CD14-positive monocyte (primary cell): ENCODE results near the gene ALG11. TPM values are rescaled to one million over a fixed set of nuclear protein-coding genes. Genes with fewer than 3 reads are reported as not detected.
"Not testable (repeated sequence)": the region's sequence is repeated elsewhere in the genome, so short reads cannot be mapped to it uniquely, and the experiment has no call there.

Experiments
- DNase-seq, 3 donors: peaks; one replicate each; pipeline ENCODE4 v3.0.0-alpha.2; 2011 to 2022
- H2AFZ ChIP-seq: 2 replicates; pipeline ENCODE4 v1.6.0; 2012; ENCODE audit warnings: mild to moderate bottlenecking, low read depth, low read length, inconsistent platforms; ENCODE audit not compliant: insufficient read depth, poor library complexity, severe bottlenecking
- H3K27ac ChIP-seq, 2 donors: 1 replicate in 1 of 2; 2 replicates in 1 of 2; pipeline ENCODE4 v1.5.1; 2012 to 2013; ENCODE audit warnings: low read length in 2 of 2, control low read depth in 1 of 2, inconsistent platforms in 1 of 2, low read depth in 1 of 2, mild to moderate bottlenecking in 1 of 2
- H3K27me3 ChIP-seq, 2 donors: one replicate each; pipeline versions ENCODE4 v1.6.0 to v1.6.1; 2011 to 2013; ENCODE audit warnings: low read length in 2 of 2; ENCODE audit not compliant: control insufficient read depth in 2 of 2, insufficient read depth in 2 of 2
- H3K36me3 ChIP-seq, 2 donors: replicated peaks in 1 of 2; 1 replicate in 1 of 2; 2 replicates in 1 of 2; pipeline versions ENCODE4 v1.5.1 to v1.6.1; 2012 to 2013; ENCODE audit warnings: low read length in 2 of 2, control low read depth in 1 of 2, inconsistent platforms in 1 of 2, mild to moderate bottlenecking in 1 of 2; ENCODE audit not compliant: insufficient read depth in 2 of 2, control insufficient read depth in 1 of 2
- H3K4me1 ChIP-seq, 2 donors: 1 replicate in 1 of 2; 2 replicates in 1 of 2; pipeline versions ENCODE4 v1.5.1 to v1.6.1; 2012 to 2013; ENCODE audit warnings: low read length in 2 of 2, control low read depth in 1 of 2, inconsistent platforms in 1 of 2, mild to moderate bottlenecking in 1 of 2, moderate library complexity in 1 of 2; ENCODE audit not compliant: insufficient read depth in 2 of 2, control insufficient read depth in 1 of 2
- H3K4me2 ChIP-seq: replicated peaks from 2 replicates; pipeline ENCODE3; 2012; ENCODE audit warnings: low read length, moderate library complexity, mild to moderate bottlenecking; ENCODE audit not compliant: poor library complexity, severe bottlenecking; ENCODE audit errors: extremely low read depth
- H3K4me3 ChIP-seq, 3 experiments: fragments of 200-600 bp in 1 of 3; sonication (generic) in 1 of 3; replicated peaks in 1 of 3; 1 replicate in 2 of 3; 2 replicates in 1 of 3; pipeline ENCODE4 v1.5.1; 2011 to 2013; ENCODE audit warnings: low read length in 3 of 3, mild to moderate bottlenecking in 3 of 3, control low read depth in 2 of 3, low read depth in 2 of 3, inconsistent platforms in 1 of 3, moderate library complexity in 1 of 3
- H3K79me2 ChIP-seq: 2 replicates; pipeline ENCODE4 v1.6.0; 2012; ENCODE audit warnings: mild to moderate bottlenecking, control low read depth, inconsistent platforms, low read length, moderate library complexity; ENCODE audit not compliant: insufficient read depth
- H3K9ac ChIP-seq: 2 replicates; pipeline ENCODE4 v1.6.0; 2017; ENCODE audit warnings: low read length, mild to moderate bottlenecking; ENCODE audit not compliant: insufficient read depth, poor library complexity, severe bottlenecking
- H3K9me3 ChIP-seq, 2 donors: replicated peaks in 1 of 2; 1 replicate in 1 of 2; 2 replicates in 1 of 2; pipeline versions ENCODE4 v1.5.1 to v1.6.1; 2012 to 2013; ENCODE audit warnings: low read length in 2 of 2, control low read depth in 1 of 2; ENCODE audit not compliant: control insufficient read depth in 1 of 2, insufficient read depth in 1 of 2
- H4K20me1 ChIP-seq: 2 replicates; pipeline ENCODE4 v1.6.0; 2012; ENCODE audit warnings: mild to moderate bottlenecking, low read length, control low read depth, moderate library complexity; ENCODE audit not compliant: insufficient read depth
- H3K27ac Mint-ChIP-seq, 7 donors: one replicate each; pipeline ENCODE4 v1.8.0; 2020; ENCODE audit warnings: mild to moderate bottlenecking in 7 of 7, mixed read lengths in 7 of 7, moderate library complexity in 6 of 7, inconsistent platforms in 2 of 7
- H3K27me3 Mint-ChIP-seq, 3 donors: one replicate each; pipeline ENCODE4 v1.8.0; 2021 to 2022; ENCODE audit warnings: low read depth in 3 of 3, mild to moderate bottlenecking in 3 of 3, mixed read lengths in 3 of 3, moderate library complexity in 3 of 3, inconsistent platforms in 1 of 3
- H3K36me3 Mint-ChIP-seq, 2 donors: one replicate each; pipeline ENCODE4 v1.8.0; 2020; ENCODE audit warnings: mixed read lengths in 2 of 2, inconsistent platforms in 1 of 2, mild to moderate bottlenecking in 1 of 2
- H3K4me1 Mint-ChIP-seq: one replicate; pipeline ENCODE4 v1.8.0; 2020; ENCODE audit warnings: mild to moderate bottlenecking, mixed read lengths
- H3K4me3 Mint-ChIP-seq, 2 donors: one replicate each; pipeline ENCODE4 v1.8.0; 2020; ENCODE audit warnings: mild to moderate bottlenecking in 2 of 2, mixed read lengths in 2 of 2, moderate library complexity in 1 of 2
- H3K9me3 Mint-ChIP-seq, 7 donors: one replicate each; pipeline ENCODE4 v1.8.0; 2020 to 2022; ENCODE audit warnings: mixed read lengths in 7 of 7, mild to moderate bottlenecking in 6 of 7, moderate library complexity in 6 of 7, inconsistent platforms in 2 of 7
- WGBS: methylation state at CpG from one replicate; pipeline ENCODE4 v1.1.5; 2013; ENCODE audit warnings: missing lambda C conversion rate; ENCODE audit not compliant: insufficient coverage; 5-methylcytosine and 5-hydroxymethylcytosine counted together
- intact Hi-C, 2 donors: fragments of 100-400 bp; cut with micrococcal nuclease; formaldehyde crosslinking; loops; one replicate each; pipeline versions ENCODE4 v1.15.0 to v1.15.1; 2023
- polyA plus RNA-seq, 3 donors: library from polyadenylated mRNA; depleted of rRNA in 1 of 3; unstranded in 2 of 3; stranded (reverse) in 1 of 3; fragments of 300-500 nt in 2 of 3; fragments of >200 nt in 1 of 3; fragmentation: Illumina TruSeq in 2 of 3; gene quantifications; 1 replicate in 2 of 3; 2 replicates in 1 of 3; pipeline ENCODE4 v1.2.3, GENCODE V29; 2012 to 2021
- TF ChIP-seq, protein P1 (sequence below): fragments of 200-600 bp; IDR thresholded peaks from one replicate; pipeline ENCODE4 v1.8.0; 2022; ENCODE audit warnings: antibody characterized with exemption, mild to moderate bottlenecking

The ALG11 gene
- polyA plus RNA-seq, 3 donors = 3.7 to 16.9 (median 14.2) TPM

DNA sequence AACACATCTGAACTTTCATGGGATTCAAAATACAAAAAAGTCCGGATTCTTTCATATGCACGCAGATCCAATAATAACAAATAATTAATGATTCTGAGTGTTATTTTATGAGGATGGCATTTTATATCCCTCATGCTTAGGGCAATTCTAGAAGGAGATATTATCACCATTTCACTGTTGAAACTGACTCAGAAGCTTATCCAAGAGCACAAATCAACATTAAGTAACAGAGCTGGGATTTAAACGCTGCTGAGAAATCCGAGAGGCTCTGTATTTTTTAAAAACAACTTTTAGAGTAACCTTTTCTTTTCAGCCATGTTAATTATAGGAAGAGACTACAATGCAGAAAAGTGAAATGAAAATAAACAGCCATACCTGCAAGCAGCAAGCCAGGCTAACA is 31.3 kb upstream of the ALG11 start:
- TF ChIP-seq, protein P1, sequence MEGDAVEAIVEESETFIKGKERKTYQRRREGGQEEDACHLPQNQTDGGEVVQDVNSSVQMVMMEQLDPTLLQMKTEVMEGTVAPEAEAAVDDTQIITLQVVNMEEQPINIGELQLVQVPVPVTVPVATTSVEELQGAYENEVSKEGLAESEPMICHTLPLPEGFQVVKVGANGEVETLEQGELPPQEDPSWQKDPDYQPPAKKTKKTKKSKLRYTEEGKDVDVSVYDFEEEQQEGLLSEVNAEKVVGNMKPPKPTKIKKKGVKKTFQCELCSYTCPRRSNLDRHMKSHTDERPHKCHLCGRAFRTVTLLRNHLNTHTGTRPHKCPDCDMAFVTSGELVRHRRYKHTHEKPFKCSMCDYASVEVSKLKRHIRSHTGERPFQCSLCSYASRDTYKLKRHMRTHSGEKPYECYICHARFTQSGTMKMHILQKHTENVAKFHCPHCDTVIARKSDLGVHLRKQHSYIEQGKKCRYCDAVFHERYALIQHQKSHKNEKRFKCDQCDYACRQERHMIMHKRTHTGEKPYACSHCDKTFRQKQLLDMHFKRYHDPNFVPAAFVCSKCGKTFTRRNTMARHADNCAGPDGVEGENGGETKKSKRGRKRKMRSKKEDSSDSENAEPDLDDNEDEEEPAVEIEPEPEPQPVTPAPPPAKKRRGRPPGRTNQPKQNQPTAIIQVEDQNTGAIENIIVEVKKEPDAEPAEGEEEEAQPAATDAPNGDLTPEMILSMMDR = no peak
- no peaks in the 10 kb centered on the region for H3K79me2 ChIP-seq
- peaks cover 0 to 10% (median 2%) of the 10 kb centered on the region in 7 donors for H3K9me3 Mint-ChIP-seq

DNA sequence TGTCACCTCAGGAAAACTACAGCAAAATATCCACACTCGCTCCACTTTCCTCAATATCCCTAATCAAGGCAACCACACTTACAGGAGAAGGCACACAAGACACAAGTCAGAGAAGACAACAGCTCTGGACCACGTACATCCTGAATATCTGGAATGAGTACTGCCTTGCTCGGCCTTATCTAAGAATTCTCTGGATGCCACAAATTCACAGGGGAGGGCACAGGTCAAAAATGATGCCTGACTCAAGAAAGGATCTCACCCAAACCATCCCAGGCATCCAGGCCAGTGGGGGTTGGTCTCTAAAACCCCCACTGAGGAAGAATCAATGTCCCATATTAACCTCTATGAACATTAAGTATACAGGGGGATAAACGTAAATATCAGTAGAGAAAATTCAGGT is 30.8 kb upstream of the ALG11 start:
- peaks cover 3% of the 10 kb centered on the region for H3K4me1 Mint-ChIP-seq
- no peak overlapping the region for H3K27ac Mint-ChIP-seq
- no peaks in the 10 kb centered on the region for H3K4me1 ChIP-seq
- peaks cover 0 to 11% (median 4%) of the 10 kb centered on the region in 7 donors for H3K9me3 Mint-ChIP-seq
- H3K4me2 ChIP-seq = no peak overlapping the region
- H3K27me3 ChIP-seq = no peaks in the 10 kb centered on the region
- H3K4me3 ChIP-seq = no peak overlapping the region
- intact Hi-C loops = no loop called here
- peaks cover 0 to 4% (median 3%) of the 10 kb centered on the region in 3 donors for H3K27me3 Mint-ChIP-seq
- no peaks in the 10 kb centered on the region for H4K20me1 ChIP-seq
- no peak overlapping the region for H3K4me3 Mint-ChIP-seq
- H3K79me2 ChIP-seq = no peaks in the 10 kb centered on the region
- H2AFZ ChIP-seq = no peak overlapping the region
- no peak for DNase-seq
- TF ChIP-seq, protein P1 = no peak
- H3K36me3 ChIP-seq = no peaks in the 10 kb centered on the region
- WGBS = 91% methylated on average over 3 of the region's 4 CpGs
- no peaks in the 10 kb centered on the region for H3K36me3 Mint-ChIP-seq
- H3K9ac ChIP-seq = no peak overlapping the region
- peaks cover 0 to 9% of the 10 kb centered on the region in 2 donors for H3K9me3 ChIP-seq
- H3K27ac ChIP-seq = no peak overlapping the region

More for the DNA sequence above, 31.3 kb upstream of the ALG11 start:
- no peak for DNase-seq
- intact Hi-C loops = no loop called here
- no peak overlapping the region for H3K4me2 ChIP-seq
- no peak overlapping the region for H3K27ac ChIP-seq
- no CpG with 5 or more reads among the region's 4 CpGs for WGBS
- no peak overlapping the region for H2AFZ ChIP-seq
- H3K4me1 Mint-ChIP-seq = peaks cover 3% of the 10 kb centered on the region
- H3K27ac Mint-ChIP-seq = no peak overlapping the region
- H3K9me3 ChIP-seq = peaks cover 0 to 9% of the 10 kb centered on the region in 2 donors
- no peaks in the 10 kb centered on the region for H3K27me3 ChIP-seq
- no peaks in the 10 kb centered on the region for H3K36me3 ChIP-seq
- H3K9ac ChIP-seq = no peak overlapping the region
- no peak overlapping the region for H3K4me3 Mint-ChIP-seq
- H3K27me3 Mint-ChIP-seq = peaks cover 0 to 3% (median 2%) of the 10 kb centered on the region in 3 donors
- H3K36me3 Mint-ChIP-seq = no peaks in the 10 kb centered on the region
- no peaks in the 10 kb centered on the region for H4K20me1 ChIP-seq
- no peaks in the 10 kb centered on the region for H3K4me1 ChIP-seq
- H3K4me3 ChIP-seq = no peak overlapping the region

DNA sequence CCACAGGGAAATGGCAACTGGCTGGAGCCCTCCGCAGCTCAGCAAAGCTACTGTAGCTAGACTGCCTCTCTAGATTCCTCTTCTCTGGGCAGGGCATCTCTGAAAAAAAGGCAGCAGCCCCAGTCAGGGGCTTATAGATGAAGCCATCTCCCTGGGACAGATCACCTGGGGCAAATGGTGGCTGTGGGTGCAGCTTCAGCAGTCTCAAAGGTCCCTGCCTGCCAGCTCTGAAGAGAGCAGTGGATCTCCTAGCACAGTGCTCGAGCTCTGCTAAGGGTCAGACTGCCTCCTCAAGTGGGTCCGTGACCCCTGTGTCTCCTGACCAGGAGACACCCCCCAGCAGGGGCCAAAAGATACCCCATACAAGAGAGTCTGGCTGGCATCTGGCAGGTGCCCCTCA is 28.9 kb upstream of the ALG11 start:
- peaks cover 0 to 15% (median 6%) of the 10 kb centered on the region in 7 donors for H3K9me3 Mint-ChIP-seq
- H4K20me1 ChIP-seq, H3K36me3 Mint-ChIP-seq, H3K27ac Mint-ChIP-seq, H3K36me3 ChIP-seq, H3K27me3 ChIP-seq, H3K27ac ChIP-seq, H3K4me1 ChIP-seq, DNase-seq, H3K9ac ChIP-seq, H3K9me3 ChIP-seq, H3K27me3 Mint-ChIP-seq, H3K4me3 ChIP-seq, H2AFZ ChIP-seq, H3K4me2 ChIP-seq, intact Hi-C loops, H3K4me3 Mint-ChIP-seq, H3K79me2 ChIP-seq, H3K4me1 Mint-ChIP-seq: not testable (repeated sequence)
- WGBS = 88% methylated on average over 1 of the region's 3 CpGs
